K562 (cell line): Measurements from ENCODE around the gene CCDC9. TPM values are rescaled to one million over a fixed set of nuclear protein-coding genes. Genes with fewer than 3 reads are reported as not detected.

Experiments used
- ARID3A ChIP-seq: IDR thresholded peaks from 2 replicates; pipeline ENCODE4 v1.6.1; 2012; ENCODE audit warnings: low read depth, low read length, improper control_type of control experiment, borderline replicate concordance
- BRF2 ChIP-seq: IDR thresholded peaks from 3 replicates; pipeline ENCODE4 v1.6.1; 2011; ENCODE audit warnings: borderline replicate concordance, mild to moderate bottlenecking; ENCODE audit not compliant: insufficient read length, insufficient read depth
- DPF2 ChIP-seq: fragments of 450-650 bp; IDR thresholded peaks from 2 replicates; pipeline ENCODE4 v1.6.1; 2016
- GTF3C2 ChIP-seq: IDR thresholded peaks from 3 replicates; pipeline ENCODE4 v1.6.1; 2011; ENCODE audit warnings: borderline replicate concordance, mild to moderate bottlenecking, moderate library complexity; ENCODE audit not compliant: insufficient read length; ENCODE audit errors: extremely low read depth
- HEY1 ChIP-seq: fragments of 250-450 bp; sonication (Bioruptor Pico); IDR thresholded peaks from 2 replicates; pipeline ENCODE4 v1.5.0; 2020; ENCODE audit warnings: mild to moderate bottlenecking, moderate library complexity, borderline replicate concordance
- MCM5 ChIP-seq: fragments of 450-650 bp; IDR thresholded peaks from 2 replicates; pipeline ENCODE4 v1.6.1; 2016; ENCODE audit warnings: low read depth
- NCOA4 ChIP-seq: fragments of 450-650 bp; IDR thresholded peaks from 2 replicates; pipeline ENCODE4 v1.6.1; 2018; ENCODE audit warnings: mild to moderate bottlenecking; ENCODE audit not compliant: partially characterized antibody
- NR2F6 ChIP-seq: fragments of 450-650 bp; formaldehyde crosslinking; IDR thresholded peaks from 2 replicates; pipeline ENCODE4 v1.4.0; 2020; ENCODE audit warnings: mild to moderate bottlenecking
- RERE ChIP-seq: sonication (generic); formaldehyde crosslinking; IDR thresholded peaks from 2 replicates; pipeline ENCODE4 v1.8.0; 2023; ENCODE audit warnings: missing genetic modification reagents, mild to moderate bottlenecking, borderline replicate concordance
- TCF15 ChIP-seq: fragments of 250-450 bp; sonication (Bioruptor Pico); IDR thresholded peaks from 2 replicates; pipeline ENCODE4 v1.8.0; 2022; ENCODE audit warnings: moderate library complexity, mild to moderate bottlenecking, inconsistent platforms
- TSC22D4 ChIP-seq: fragments of 450-650 bp; IDR thresholded peaks from 2 replicates; pipeline ENCODE4 v1.6.1; 2016; ENCODE audit warnings: missing genetic modification characterization, missing biosample characterization, control low read depth
- ZBTB1 ChIP-seq: sonication (generic); formaldehyde crosslinking; IDR thresholded peaks from 2 replicates; pipeline ENCODE4 v1.8.1; 2023; ENCODE audit warnings: missing genetic modification reagents, low read depth, mild to moderate bottlenecking, borderline replicate concordance
- ZFP1 ChIP-seq: fragments of 450-650 bp; formaldehyde crosslinking; IDR thresholded peaks from 2 replicates; pipeline ENCODE4 v1.4.0; 2020; ENCODE audit warnings: mild to moderate bottlenecking, mixed read lengths
- ZNF134 ChIP-seq: fragments of 250-450 bp; sonication (Bioruptor Pico); conservative IDR thresholded peaks from 2 replicates; pipeline ENCODE4 v1.4.0; 2020
- ZNF143 ChIP-seq: sonication (generic); formaldehyde crosslinking; IDR thresholded peaks from 2 replicates; pipeline ENCODE4 v1.9.0; 2022; ENCODE audit warnings: mild to moderate bottlenecking, missing genetic modification reagents
- ZNF551 ChIP-seq: fragments of 250-450 bp; sonication (Bioruptor Pico); IDR thresholded peaks from 2 replicates; pipeline ENCODE4 v1.5.0; 2021; ENCODE audit warnings: mild to moderate bottlenecking, moderate library complexity
- polyA plus RNA-seq, 8 experiments: library from polyadenylated mRNA; depleted of rRNA in 4 of 8; stranded (reverse) in 5 of 8; unstranded in 3 of 8; fragments of >200 nt; fragmentation: Nextera tagmentation in 2 of 8; fragmentation: Illumina TruSeq in 1 of 8; extraction: Ambion mirVana in 2 of 8; extraction: Trizol in 1 of 8; gene quantifications; 2 replicates each; pipeline versions ENCODE4 v1.2.1 to v1.2.3, GENCODE V29; 2011 to 2014; ENCODE audit warnings: inconsistent platforms in 1 of 8, missing spikeins in 1 of 8
- total RNA-seq, 7 experiments: library from RNA; depleted of rRNA in 6 of 7; stranded (reverse); fragments of >200 nt in 6 of 7; fragmentation: Illumina TruSeq in 2 of 7; extraction: Trizol in 2 of 7; gene quantifications; 2 replicates each; pipeline versions ENCODE4 v1.2.1 to v1.2.3, GENCODE V29; 2011 to 2021; ENCODE audit warnings: low replicate concordance in 1 of 7

Gene CCDC9
- total and polyA plus RNA-seq, 9 of the 15 experiments (the other 6 are each of a cell fraction or from before 2014, with no cell fraction given): 0.23 to 38.6 (median 8.4) TPM

- TF ChIP-seq GTF3C2 (no peak), MCM5 (no peak), HEY1 (CRISPR knock-in tag) (no peak), DPF2 (no peak), ZNF551 (CRISPR knock-in tag) (no peak), ARID3A (no peak), ZBTB1 (no peak; the same call in 1 of the 2 replicates), BRF2 (no peak), TSC22D4 (tag) (no peak), TCF15 (no peak), RERE (no peak), NCOA4 (no peak), ZNF134 (CRISPR knock-in tag) (no peak), NR2F6 (CRISPR knock-in tag) (0 out of 2 replicates have a peak, but pooled peaks have one; percentile 32), ZFP1 (no peak), ZNF143 (CRISPR knock-in tag) (no peak)
These were observed 17.2 kb downstream of the CCDC9 start (continued) for GRCh38 chr19:47273313-47274070.
